ENCODE data around the gene EDN3. TPM values are rescaled to one million over a fixed set of nuclear protein-coding genes. Genes with fewer than 3 reads are reported as not detected.

The EDN3 gene
- total RNA-seq, 1 donor from 2014 or later: 0.87 TPM

DNA sequence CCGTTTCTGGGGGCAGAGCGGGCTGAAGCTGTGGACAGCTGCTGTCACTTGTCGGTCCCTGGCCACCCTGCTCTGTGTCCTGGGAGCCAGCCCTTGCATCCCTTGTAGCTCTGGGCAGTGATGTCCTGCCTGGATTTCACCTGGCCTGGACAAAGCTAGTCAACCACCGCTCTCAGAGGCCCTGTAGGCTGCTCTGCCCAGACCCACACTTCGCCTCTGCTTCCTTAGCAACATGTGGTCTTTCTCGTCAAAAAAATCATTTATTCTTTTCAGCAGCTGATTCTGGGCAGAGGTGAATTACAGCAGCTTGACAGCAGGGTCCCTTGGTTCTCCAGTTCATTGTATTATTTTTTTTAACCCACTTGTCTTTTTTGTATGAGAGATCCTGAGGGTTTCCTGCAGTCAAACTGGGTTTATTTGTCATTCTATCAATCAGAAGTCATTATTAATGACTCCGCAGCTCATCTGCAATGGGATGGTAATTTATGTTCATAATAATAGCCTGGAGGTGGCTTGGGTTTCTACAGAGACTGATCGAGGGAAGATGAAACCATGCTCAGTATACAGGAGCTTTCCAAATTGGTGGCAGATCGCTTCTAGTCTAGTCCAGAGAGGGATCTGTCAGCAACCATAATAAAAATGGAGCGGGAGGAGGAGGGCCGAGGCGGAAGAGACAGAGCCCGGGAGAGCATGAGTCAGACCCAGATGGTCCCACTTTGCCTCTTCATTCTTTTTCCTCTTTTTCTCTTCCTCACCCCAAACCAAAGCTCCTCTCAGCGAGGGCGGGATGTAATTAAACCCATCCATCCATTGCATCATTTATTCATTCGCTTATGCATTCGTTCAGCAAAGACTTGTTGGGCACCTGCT, 22.4 kb downstream of the EDN3 start:
- ATAC-seq: no peak
- Histone ChIP-seq H3K36me3 (no peaks in the 10 kb centered on the region), H3K9me3 (no peaks in the 10 kb centered on the region), H3K4me1 (no peaks in the 10 kb centered on the region), H3K27ac (no peak overlapping the region), H3K4me3 (no peak overlapping the region), H3K27me3 (peaks cover 8% of the 10 kb centered on the region)
- intact Hi-C loops (cut with DNase I): no loop called here
- TF ChIP-seq, protein P1, sequence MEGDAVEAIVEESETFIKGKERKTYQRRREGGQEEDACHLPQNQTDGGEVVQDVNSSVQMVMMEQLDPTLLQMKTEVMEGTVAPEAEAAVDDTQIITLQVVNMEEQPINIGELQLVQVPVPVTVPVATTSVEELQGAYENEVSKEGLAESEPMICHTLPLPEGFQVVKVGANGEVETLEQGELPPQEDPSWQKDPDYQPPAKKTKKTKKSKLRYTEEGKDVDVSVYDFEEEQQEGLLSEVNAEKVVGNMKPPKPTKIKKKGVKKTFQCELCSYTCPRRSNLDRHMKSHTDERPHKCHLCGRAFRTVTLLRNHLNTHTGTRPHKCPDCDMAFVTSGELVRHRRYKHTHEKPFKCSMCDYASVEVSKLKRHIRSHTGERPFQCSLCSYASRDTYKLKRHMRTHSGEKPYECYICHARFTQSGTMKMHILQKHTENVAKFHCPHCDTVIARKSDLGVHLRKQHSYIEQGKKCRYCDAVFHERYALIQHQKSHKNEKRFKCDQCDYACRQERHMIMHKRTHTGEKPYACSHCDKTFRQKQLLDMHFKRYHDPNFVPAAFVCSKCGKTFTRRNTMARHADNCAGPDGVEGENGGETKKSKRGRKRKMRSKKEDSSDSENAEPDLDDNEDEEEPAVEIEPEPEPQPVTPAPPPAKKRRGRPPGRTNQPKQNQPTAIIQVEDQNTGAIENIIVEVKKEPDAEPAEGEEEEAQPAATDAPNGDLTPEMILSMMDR (IDR thresholded peaks at IDR 0.05): no peak
- no peak for DNase-seq

DNA sequence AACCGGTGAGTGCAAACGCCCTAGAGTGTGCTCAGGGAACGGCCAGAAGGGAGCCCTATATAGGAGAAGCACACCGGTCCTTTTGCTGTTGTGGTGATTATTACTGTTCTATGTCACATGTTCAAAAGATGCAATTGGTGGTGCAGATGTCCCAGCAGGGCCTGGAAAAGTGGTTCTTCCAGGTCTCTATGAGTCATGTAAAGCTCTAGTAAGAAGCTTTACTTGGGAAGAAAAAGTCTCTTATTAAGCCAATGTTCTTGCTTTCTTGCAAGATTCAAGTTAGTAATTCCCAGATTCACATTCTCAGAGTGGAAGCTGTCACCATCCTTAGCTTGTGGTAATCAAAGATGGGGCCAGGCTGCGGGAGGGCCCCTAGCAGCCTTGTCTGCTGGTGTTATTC, 23.3 kb downstream of the EDN3 start:
- no peak for DNase-seq
- no peak for ATAC-seq
- H3K27me3 ChIP-seq: peaks cover 17% of the 10 kb centered on the region
- intact Hi-C loops (cut with DNase I): no loop called here
- no peaks in the 10 kb centered on the region for H3K9me3 ChIP-seq
- no peaks in the 10 kb centered on the region for H3K36me3 ChIP-seq
- H3K27ac ChIP-seq: no peak overlapping the region
- TF ChIP-seq, protein P1 (IDR thresholded peaks at IDR 0.05): no peak
- no peak overlapping the region for H3K4me3 ChIP-seq
- no peaks in the 10 kb centered on the region for H3K4me1 ChIP-seq

GRCh38 chr20:59324521-59325141, 24.2 kb downstream of the EDN3 start:
- Histone ChIP-seq H3K27ac (no peak overlapping the region), H3K27me3 (peaks cover 26% of the 10 kb centered on the region), H3K9me3 (no peaks in the 10 kb centered on the region), H3K36me3 (no peaks in the 10 kb centered on the region), H3K4me1 (no peaks in the 10 kb centered on the region), H3K4me3 (no peak overlapping the region)
- TF ChIP-seq, protein P1 (IDR thresholded peaks at IDR 0.05): no peak
- no peak for DNase-seq
- ATAC-seq: no peak
- intact Hi-C loops (cut with DNase I): no loop called here

- no peak for ATAC-seq
- intact Hi-C loops (cut with DNase I): no loop called here
- H3K4me3 ChIP-seq: no peak overlapping the region
- H3K4me1 ChIP-seq: no peaks in the 10 kb centered on the region
- no peak overlapping the region for H3K27ac ChIP-seq
- no peak for DNase-seq
- H3K9me3 ChIP-seq: no peaks in the 10 kb centered on the region
- H3K36me3 ChIP-seq: no peaks in the 10 kb centered on the region
- TF ChIP-seq, protein P1 (IDR thresholded peaks at IDR 0.05): no peak
- peaks cover 31% of the 10 kb centered on the region for H3K27me3 ChIP-seq
These were observed 24.7 kb downstream of the EDN3 start for GRCh38 chr20:59325142-59325523.

- Histone ChIP-seq H3K27me3 (peaks cover 38% of the 10 kb centered on the region), H3K4me3 (no peak overlapping the region), H3K36me3 (no peaks in the 10 kb centered on the region), H3K4me1 (no peaks in the 10 kb centered on the region), H3K27ac (no peak overlapping the region), H3K9me3 (no peaks in the 10 kb centered on the region)
- intact Hi-C loops (cut with DNase I): no loop called here
- ATAC-seq (no peak), DNase-seq (no peak)
- TF ChIP-seq, protein P1 (IDR thresholded peaks at IDR 0.05): no peak
These were observed 25.8 kb downstream of the EDN3 start for GRCh38 chr20:59326188-59326587.

Data from upper lobe of right lung (tissue), 1 donor.